ENCODE results near the gene HIGD1C. TPM values are rescaled to one million over a fixed set of nuclear protein-coding genes. Genes with fewer than 3 reads are reported as not detected.
"Not testable (repeated sequence)": the region's sequence is repeated elsewhere in the genome, so short reads cannot be mapped to it uniquely, and the experiment has no call there.

Gene HIGD1C
- total RNA-seq, 1 donor from 2014 or later = not detected

DNA sequence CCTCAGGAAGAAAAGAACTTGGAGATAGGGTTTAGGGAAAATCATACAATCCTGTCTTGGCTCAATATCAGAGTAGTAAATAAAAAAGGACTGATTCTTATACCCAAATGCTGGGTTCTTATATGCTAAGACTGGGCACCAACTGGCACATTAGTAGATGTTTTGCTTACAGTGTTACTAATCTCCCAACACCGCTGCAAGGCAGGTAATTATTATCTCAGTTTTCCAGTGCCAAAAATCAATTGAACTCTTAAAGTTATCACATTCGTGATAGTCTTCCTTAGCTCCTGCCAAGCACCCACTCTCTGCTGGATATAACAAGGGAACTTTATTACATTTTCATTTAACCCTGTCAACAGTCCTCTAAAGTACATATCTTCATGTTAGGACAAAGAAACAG, 25.0 kb upstream of the HIGD1C start:
- no peak for DNase-seq (ENCODE audit: low read depth)
- no peak for TF ChIP-seq CTCF (conservative IDR thresholded peaks at IDR 0.05; ENCODE audit: low read depth, low read length)
- peak overlapping the region; percentile 71 for H3K4me3 ChIP-seq (ENCODE audit: low read depth, low read length)

- TF ChIP-seq CTCF (conservative IDR thresholded peaks at IDR 0.05; ENCODE audit: low read depth, low read length) = no peak
- no peak for DNase-seq (ENCODE audit: low read depth)
- H3K4me3 ChIP-seq (ENCODE audit: low read depth, low read length) = peak overlapping the region; percentile 71
Measured at GRCh38 chr12:50927766-50928224, 24.5 kb upstream of the HIGD1C start.

GRCh38 chr12:50928392-50928791, 24.0 kb upstream of the HIGD1C start:
- DNase-seq (ENCODE audit: low read depth) = no peak
- H3K4me3 ChIP-seq (ENCODE audit: low read depth, low read length) = peak overlapping the region; percentile 71
- TF ChIP-seq CTCF (conservative IDR thresholded peaks at IDR 0.05; ENCODE audit: low read depth, low read length) = no peak

GRCh38 chr12:50929831-50930230, 22.5 kb upstream of the HIGD1C start:
- no peak overlapping the region for H3K4me3 ChIP-seq (ENCODE audit: low read depth, low read length)
- no peak for DNase-seq (ENCODE audit: low read depth)
- TF ChIP-seq CTCF (conservative IDR thresholded peaks at IDR 0.05; ENCODE audit: low read depth, low read length) = no peak

DNA sequence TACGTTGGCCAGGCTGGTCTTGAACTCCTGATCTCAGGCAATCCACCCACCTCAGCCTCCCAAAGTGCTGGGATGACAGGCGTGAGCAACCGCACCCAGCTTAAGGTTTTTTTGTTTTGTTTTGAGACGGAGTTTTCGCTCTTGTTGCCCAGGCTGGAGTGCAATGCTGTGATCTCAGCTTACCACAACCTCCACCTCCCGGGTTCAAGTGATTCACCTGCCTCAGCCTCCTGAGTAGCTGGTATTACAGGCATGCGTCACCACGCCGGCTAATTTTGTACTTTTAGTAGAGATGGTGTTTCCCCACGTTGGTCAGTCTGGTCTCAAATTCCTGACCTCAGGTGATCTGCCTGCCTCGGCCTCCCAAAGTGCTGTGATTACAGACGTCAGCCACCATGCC, 21.9 kb upstream of the HIGD1C start:
- peak; percentile 71 for DNase-seq (ENCODE audit: low read depth)
- not testable (repeated sequence) for H3K4me3 ChIP-seq (ENCODE audit: low read depth, low read length)

DNA sequence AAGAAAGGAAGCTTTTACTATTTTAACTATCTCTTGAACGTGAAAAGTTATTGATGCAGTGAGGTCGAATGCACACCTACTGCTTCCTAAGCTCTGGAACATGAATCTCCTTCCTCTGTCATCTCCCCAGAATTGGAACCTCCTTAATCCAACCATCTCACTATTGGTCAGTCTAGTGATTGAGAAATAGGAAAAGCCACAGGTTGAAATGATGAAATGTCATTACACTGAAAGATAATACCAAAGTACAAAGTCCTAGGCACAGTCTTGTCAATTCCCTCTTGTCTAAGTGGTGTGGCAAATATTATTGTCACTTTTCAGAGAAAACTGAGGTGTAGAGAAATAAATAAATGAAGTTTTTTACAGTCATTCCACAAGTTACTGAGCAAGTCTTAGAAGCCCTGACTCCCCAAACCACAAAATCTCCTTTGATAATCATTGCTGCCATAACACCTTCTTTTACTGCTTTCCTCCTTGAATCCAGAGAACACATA, 19.5 kb upstream of the HIGD1C start:
- H3K4me3 ChIP-seq (ENCODE audit: low read depth, low read length) = no peak overlapping the region
- no peak for DNase-seq (ENCODE audit: low read depth)
- no peak for TF ChIP-seq CTCF (conservative IDR thresholded peaks at IDR 0.05; ENCODE audit: low read depth, low read length)

DNA sequence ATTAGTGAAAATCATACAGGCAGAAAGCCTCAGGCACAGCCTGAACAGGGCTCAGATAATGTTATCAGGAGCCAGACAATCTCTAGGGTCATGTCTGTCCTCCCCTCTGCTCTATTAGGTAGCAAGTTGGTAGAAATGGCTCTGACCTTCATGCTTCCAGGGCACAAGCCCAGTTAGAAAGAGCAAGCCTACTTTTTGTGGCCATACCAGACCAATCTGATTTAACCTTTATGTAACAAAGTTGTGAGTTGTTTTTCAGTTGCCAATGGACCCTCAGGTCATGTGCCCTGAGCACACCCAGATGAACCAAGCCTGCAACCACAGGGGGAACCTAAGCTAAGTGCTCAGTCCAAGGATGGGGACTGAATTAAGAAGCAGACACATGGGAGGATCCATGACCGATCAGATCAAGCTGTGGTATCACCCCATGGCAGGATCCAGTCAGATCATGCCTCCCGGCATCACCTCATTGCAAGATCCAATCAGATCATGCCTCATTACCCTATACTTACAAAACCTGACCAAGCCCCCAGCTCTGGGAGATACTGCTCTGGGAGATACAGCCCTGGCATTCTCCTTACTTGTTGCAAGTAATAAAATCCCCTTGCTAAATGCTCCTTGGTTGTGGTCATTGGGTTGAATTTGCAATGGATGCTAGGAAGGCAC, 18.8 kb upstream of the HIGD1C start:
- TF ChIP-seq CTCF (conservative IDR thresholded peaks at IDR 0.05; ENCODE audit: low read depth, low read length) = no peak
- no peak overlapping the region for H3K4me3 ChIP-seq (ENCODE audit: low read depth, low read length)

More for the DNA sequence above, 18.8 kb upstream of the HIGD1C start:
- no peak for DNase-seq (ENCODE audit: low read depth)

Measured in epithelial cell of proximal tubule (primary cell).